Measurements from ENCODE around the gene ZNF35. TPM values are rescaled to one million over a fixed set of nuclear protein-coding genes. Genes with fewer than 3 reads are reported as not detected.
"Not testable (repeated sequence)": the region's sequence is repeated elsewhere in the genome, so short reads cannot be mapped to it uniquely, and the experiment has no call there.

ZNF35 gene
- total RNA-seq, 1 experiment from 2014 or later, result 12.0 TPM

DNA sequence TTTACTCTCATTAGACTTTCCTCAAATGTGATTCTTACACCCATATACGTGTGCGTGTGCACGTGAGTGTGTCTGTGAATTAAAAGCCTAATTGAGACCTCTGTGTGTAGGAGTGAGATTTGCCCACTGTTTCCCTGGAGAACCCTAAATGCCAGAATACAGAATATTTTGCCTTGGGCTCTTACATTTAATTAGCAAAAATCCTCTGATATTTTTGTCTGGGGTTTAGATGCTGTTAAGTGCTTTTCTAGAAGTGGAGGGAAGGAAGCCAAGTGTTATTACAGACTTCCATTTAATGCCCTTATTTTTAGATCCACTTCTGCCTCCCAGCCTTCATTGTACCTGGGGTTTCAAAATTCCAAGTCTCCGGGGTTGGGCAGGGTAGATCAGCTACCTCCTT is 17.8 kb downstream of the ZNF35 start:
- POLR2A ChIA-PET (ENCODE audit: unreplicated experiment), result no interaction called here
- ATAC-seq, result no peak

DNA sequence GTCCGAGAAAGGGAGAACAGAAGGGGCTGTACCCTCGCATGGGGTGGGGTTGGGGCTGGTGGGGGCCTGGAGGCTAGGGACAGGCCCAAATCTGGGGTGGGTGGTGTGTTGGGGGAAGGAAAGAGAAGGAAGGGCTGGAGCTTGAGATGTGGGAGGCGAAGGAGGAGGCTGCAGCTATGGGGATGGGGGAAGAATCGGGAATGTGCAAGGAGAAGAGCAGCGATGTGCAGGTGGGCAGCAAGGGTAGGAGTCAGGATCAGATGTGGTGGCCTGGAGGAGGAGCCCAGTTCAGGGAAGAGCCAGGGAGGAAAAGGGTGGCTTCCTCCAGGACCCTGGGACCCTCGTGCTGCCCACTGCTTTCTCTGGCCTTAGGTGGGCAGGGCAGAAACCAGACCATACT is 21.2 kb downstream of the ZNF35 start:
- no peak for TF ChIP-seq EZH2phosphoT487 (IDR thresholded peaks at IDR 0.05; ENCODE audit: borderline replicate concordance, low read length)
- no peak for TF ChIP-seq EZH2 (IDR thresholded peaks at IDR 0.05; ENCODE audit: low read length, unreplicated experiment)
- TF ChIP-seq, protein P1, sequence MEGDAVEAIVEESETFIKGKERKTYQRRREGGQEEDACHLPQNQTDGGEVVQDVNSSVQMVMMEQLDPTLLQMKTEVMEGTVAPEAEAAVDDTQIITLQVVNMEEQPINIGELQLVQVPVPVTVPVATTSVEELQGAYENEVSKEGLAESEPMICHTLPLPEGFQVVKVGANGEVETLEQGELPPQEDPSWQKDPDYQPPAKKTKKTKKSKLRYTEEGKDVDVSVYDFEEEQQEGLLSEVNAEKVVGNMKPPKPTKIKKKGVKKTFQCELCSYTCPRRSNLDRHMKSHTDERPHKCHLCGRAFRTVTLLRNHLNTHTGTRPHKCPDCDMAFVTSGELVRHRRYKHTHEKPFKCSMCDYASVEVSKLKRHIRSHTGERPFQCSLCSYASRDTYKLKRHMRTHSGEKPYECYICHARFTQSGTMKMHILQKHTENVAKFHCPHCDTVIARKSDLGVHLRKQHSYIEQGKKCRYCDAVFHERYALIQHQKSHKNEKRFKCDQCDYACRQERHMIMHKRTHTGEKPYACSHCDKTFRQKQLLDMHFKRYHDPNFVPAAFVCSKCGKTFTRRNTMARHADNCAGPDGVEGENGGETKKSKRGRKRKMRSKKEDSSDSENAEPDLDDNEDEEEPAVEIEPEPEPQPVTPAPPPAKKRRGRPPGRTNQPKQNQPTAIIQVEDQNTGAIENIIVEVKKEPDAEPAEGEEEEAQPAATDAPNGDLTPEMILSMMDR (conservative IDR thresholded peaks at IDR 0.05; ENCODE audit: low read depth, low read length), result no peak
- H3K27ac ChIP-seq (ENCODE audit: low read length), result no peak overlapping the region
- intact Hi-C loops (cut with micrococcal nuclease), result no loop called here
- no peaks in the 10 kb centered on the region for H3K9me2 ChIP-seq (replicated peaks; ENCODE audit: low read length)
- H3K79me2 ChIP-seq (ENCODE audit: low read length), result no peaks in the 10 kb centered on the region
- CTCF ChIA-PET, result no interaction called here
- no peak for ATAC-seq
- DNase-seq, result no peak
- no peak overlapping the region for H2AFZ ChIP-seq (ENCODE audit: low read length)
- no peak overlapping the region for H3K4me3 ChIP-seq (ENCODE audit: low read length)
- H3K4me1 ChIP-seq (ENCODE audit: insufficient read depth, low read length), result peaks cover 9% of the 10 kb centered on the region; the same call in 1 of the 2 replicates
- no peaks in the 10 kb centered on the region for H3K27me3 ChIP-seq (ENCODE audit: low read length)
- H3F3A ChIP-seq (ENCODE audit: low read length, unreplicated experiment), result no peaks in the 10 kb centered on the region
- H3K4me2 ChIP-seq (ENCODE audit: low read length), result no peak overlapping the region
- no peaks in the 10 kb centered on the region for H3K9me3 ChIP-seq (ENCODE audit: low read length)
- no TSS peak for BruUV-seq (replicated peaks)
- H3K36me3 ChIP-seq (ENCODE audit: low read depth, low read length), result no peaks in the 10 kb centered on the region
- H4K20me1 ChIP-seq (ENCODE audit: low read length), result no peaks in the 10 kb centered on the region
- H3K9ac ChIP-seq (ENCODE audit: low read length), result no peak overlapping the region
- POLR2A ChIA-PET (ENCODE audit: unreplicated experiment), result no interaction called here

More for the DNA sequence above, 17.8 kb downstream of the ZNF35 start:
- no peaks in the 10 kb centered on the region for H3K27me3 ChIP-seq (ENCODE audit: low read length)
- no peaks in the 10 kb centered on the region for H4K20me1 ChIP-seq (ENCODE audit: low read length)
- H3K27ac ChIP-seq (ENCODE audit: low read length), result no peak overlapping the region; the same call in 1 of the 2 replicates
- H3K9me3 ChIP-seq (ENCODE audit: low read length), result no peaks in the 10 kb centered on the region
- no peaks in the 10 kb centered on the region for H3K79me2 ChIP-seq (ENCODE audit: low read length)
- CTCF ChIA-PET, result no interaction called here
- H3K4me1 ChIP-seq (ENCODE audit: insufficient read depth, low read length), result peaks cover 9% of the 10 kb centered on the region; the same call in 1 of the 2 replicates
- no TSS peak for BruUV-seq (replicated peaks)
- H3K4me3 ChIP-seq (ENCODE audit: low read length), result no peak overlapping the region
- H3K9ac ChIP-seq (ENCODE audit: low read length), result no peak overlapping the region
- intact Hi-C loops (cut with micrococcal nuclease), result no loop called here
- H3K36me3 ChIP-seq (ENCODE audit: low read depth, low read length), result peaks cover 8% of the 10 kb centered on the region
- DNase-seq, result no peak
- H3K4me2 ChIP-seq (ENCODE audit: low read length), result no peak overlapping the region
- no peaks in the 10 kb centered on the region for H3K9me2 ChIP-seq (replicated peaks; ENCODE audit: low read length)
- H2AFZ ChIP-seq (ENCODE audit: low read length), result no peak overlapping the region
- H3F3A ChIP-seq (ENCODE audit: low read length, unreplicated experiment), result no peaks in the 10 kb centered on the region
- TF ChIP-seq, protein P1 (conservative IDR thresholded peaks at IDR 0.05; ENCODE audit: low read depth, low read length), result no peak
- TF ChIP-seq EZH2phosphoT487 (IDR thresholded peaks at IDR 0.05; ENCODE audit: borderline replicate concordance, low read length), result no peak

DNA sequence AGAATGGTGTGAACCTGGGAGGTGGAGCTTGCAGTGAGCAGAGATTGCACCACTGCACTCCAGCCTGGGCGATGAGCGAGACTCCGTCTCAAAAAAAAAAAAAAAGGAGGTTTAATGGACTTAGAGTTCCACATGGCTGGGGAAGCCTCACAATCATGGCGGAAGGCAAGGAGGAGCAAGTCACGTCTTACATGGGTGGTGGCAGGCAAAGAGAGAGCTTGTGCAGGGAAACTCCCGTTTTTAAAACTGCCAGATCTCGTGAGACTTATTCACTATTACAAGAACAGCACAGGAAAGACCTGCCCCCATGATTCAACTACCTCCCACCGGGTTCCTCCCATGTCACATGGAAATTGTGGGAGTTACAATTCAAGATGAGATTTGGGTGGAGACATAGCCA is 24.9 kb downstream of the ZNF35 start:
- H4K20me1 ChIP-seq (ENCODE audit: low read length); H3K79me2 ChIP-seq (ENCODE audit: low read length); H3K4me3 ChIP-seq (ENCODE audit: low read length); H3F3A ChIP-seq (ENCODE audit: low read length, unreplicated experiment); H2AFZ ChIP-seq (ENCODE audit: low read length); POLR2A ChIA-PET (ENCODE audit: unreplicated experiment); BruUV-seq (replicated peaks); intact Hi-C loops (cut with micrococcal nuclease); H3K27ac ChIP-seq (ENCODE audit: low read length); H3K9ac ChIP-seq (ENCODE audit: low read length); CTCF ChIA-PET; H3K9me3 ChIP-seq (ENCODE audit: low read length); H3K4me2 ChIP-seq (ENCODE audit: low read length); ATAC-seq; H3K36me3 ChIP-seq (ENCODE audit: low read depth, low read length); DNase-seq; H3K27me3 ChIP-seq (ENCODE audit: low read length); H3K4me1 ChIP-seq (ENCODE audit: insufficient read depth, low read length); H3K9me2 ChIP-seq (replicated peaks; ENCODE audit: low read length): not testable (repeated sequence)
